Esophagus muscularis mucosa (tissue), 4 donors: Measurements from ENCODE around the gene PHACTR3. TPM values are rescaled to one million over a fixed set of nuclear protein-coding genes. Genes with fewer than 3 reads are reported as not detected.
A peak's percentile ranks its signal among the peaks of the same experiment; 100 is the strongest.

Experiments used
- DNase-seq: peaks from one replicate; pipeline ENCODE4 v3.0.0-alpha.2; 2017; ENCODE audit errors: extremely low spot score
- H3K27ac ChIP-seq, 4 donors: fragments of 200-600 bp; sonication (generic); replicated peaks in 1 of 4; 1 replicate in 3 of 4; 2 replicates in 1 of 4; pipeline ENCODE4 v1.5.1; 2016 to 2019; ENCODE audit warnings: mild to moderate bottlenecking in 1 of 4
- H3K27me3 ChIP-seq, 4 donors: fragments of 200-600 bp; sonication (generic); one replicate each; pipeline versions ENCODE4 v1.5.1 to v1.6.0; 2016 to 2019
- H3K36me3 ChIP-seq, 4 donors: fragments of 200-600 bp; sonication (generic); one replicate each; pipeline ENCODE4 v1.5.1; 2016 to 2019
- H3K4me1 ChIP-seq, 4 donors: fragments of 200-600 bp; sonication (generic); one replicate each; pipeline ENCODE4 v1.5.1; 2016 to 2019
- H3K4me3 ChIP-seq, 4 donors: fragments of 200-600 bp; sonication (generic); 1 replicate in 2 of 4; 2 replicates in 2 of 4; pipeline ENCODE4 v1.5.1; 2016 to 2019; ENCODE audit warnings: mild to moderate bottlenecking in 4 of 4, moderate library complexity in 1 of 4
- H3K9me3 ChIP-seq, 4 donors: fragments of 200-600 bp; sonication (generic); 1 replicate in 3 of 4; 2 replicates in 1 of 4; pipeline ENCODE4 v1.5.1; 2016 to 2019
- CTCF ChIP-seq, 3 experiments: fragments of 200-600 bp in 2 of 3; fragments of 450-650 bp in 1 of 3; sonication (generic) in 2 of 3; IDR thresholded peaks; one replicate each; pipeline ENCODE4 v1.5.1; 2017 to 2019; ENCODE audit warnings: antibody characterized with exemption in 3 of 3, mild to moderate bottlenecking in 2 of 3, moderate library complexity in 1 of 3
- EP300 ChIP-seq: sonication (generic); formaldehyde crosslinking; IDR thresholded peaks from one replicate; pipeline ENCODE4 v1.6.1; 2017; ENCODE audit warnings: antibody characterized with exemption
- POLR2A ChIP-seq: fragments of 450-650 bp; IDR thresholded peaks from one replicate; pipeline ENCODE4 v1.6.1; 2017; ENCODE audit warnings: antibody characterized with exemption, moderate library complexity, mild to moderate bottlenecking, low read depth
- POLR2AphosphoS5 ChIP-seq, 2 donors: sonication (generic); formaldehyde crosslinking; IDR thresholded peaks; one replicate each; pipeline ENCODE4 v1.6.1; 2017; ENCODE audit warnings: antibody characterized with exemption in 2 of 2
- WGBS: methylation state at CpG from one replicate; pipeline ENCODE4 v1.1.5; 2018; 5-methylcytosine and 5-hydroxymethylcytosine counted together
- intact Hi-C: fragments of 100-400 bp; cut with DNase I; formaldehyde crosslinking; loops from one replicate; pipeline ENCODE4 v1.15.1; 2023
- total RNA-seq, 4 donors: library from RNA; depleted of rRNA; stranded (reverse); fragments of >200 nt; gene quantifications; one replicate each; pipeline versions ENCODE4 v1.1.0 to v1.2.1, GENCODE V29; 2016

PHACTR3 gene
- total RNA-seq, 4 donors from 2014 or later = 0.17 to 0.86 (median 0.56) TPM

- peaks cover 8 to 20% (median 17%) of the 10 kb centered on the region in 4 donors for H3K4me1 ChIP-seq
- H3K4me3 ChIP-seq = no peak overlapping the region
- intact Hi-C loops = no loop called here
- no peak for DNase-seq
- no peak overlapping the region for H3K27ac ChIP-seq
- no peaks in the 10 kb centered on the region for H3K36me3 ChIP-seq
- no peaks in the 10 kb centered on the region for H3K9me3 ChIP-seq
- 85% methylated on average over 8 of the region's 8 CpGs for WGBS
- peaks cover 0 to 13% (median 0%) of the 10 kb centered on the region in 4 donors for H3K27me3 ChIP-seq
- TF ChIP-seq CTCF (IDR thresholded peaks at IDR 0.05) = no peak
- no peak for TF ChIP-seq EP300
- no peak for TF ChIP-seq POLR2AphosphoS5 (IDR thresholded peaks at IDR 0.05)
- TF ChIP-seq POLR2A = no peak
Observed at GRCh38 chr20:59745716-59746115, 141.4 kb downstream of the PHACTR3 start.

GRCh38 chr20:59746155-59746554, 141.8 kb downstream of the PHACTR3 start:
- no peaks in the 10 kb centered on the region for H3K9me3 ChIP-seq
- intact Hi-C loops = no loop called here
- 90% methylated on average over 4 of the region's 4 CpGs for WGBS
- H3K4me3 ChIP-seq = no peak overlapping the region
- H3K36me3 ChIP-seq = no peaks in the 10 kb centered on the region
- H3K4me1 ChIP-seq = peaks cover 12 to 24% (median 21%) of the 10 kb centered on the region in 4 donors
- no peak for TF ChIP-seq CTCF (IDR thresholded peaks at IDR 0.05)
- no peak for TF ChIP-seq EP300
- no peak for TF ChIP-seq POLR2AphosphoS5 (IDR thresholded peaks at IDR 0.05)
- no peak for TF ChIP-seq POLR2A
- no peak for DNase-seq
- peaks cover 0 to 18% (median 0%) of the 10 kb centered on the region in 4 donors for H3K27me3 ChIP-seq
- H3K27ac ChIP-seq = no peak overlapping the region

DNA sequence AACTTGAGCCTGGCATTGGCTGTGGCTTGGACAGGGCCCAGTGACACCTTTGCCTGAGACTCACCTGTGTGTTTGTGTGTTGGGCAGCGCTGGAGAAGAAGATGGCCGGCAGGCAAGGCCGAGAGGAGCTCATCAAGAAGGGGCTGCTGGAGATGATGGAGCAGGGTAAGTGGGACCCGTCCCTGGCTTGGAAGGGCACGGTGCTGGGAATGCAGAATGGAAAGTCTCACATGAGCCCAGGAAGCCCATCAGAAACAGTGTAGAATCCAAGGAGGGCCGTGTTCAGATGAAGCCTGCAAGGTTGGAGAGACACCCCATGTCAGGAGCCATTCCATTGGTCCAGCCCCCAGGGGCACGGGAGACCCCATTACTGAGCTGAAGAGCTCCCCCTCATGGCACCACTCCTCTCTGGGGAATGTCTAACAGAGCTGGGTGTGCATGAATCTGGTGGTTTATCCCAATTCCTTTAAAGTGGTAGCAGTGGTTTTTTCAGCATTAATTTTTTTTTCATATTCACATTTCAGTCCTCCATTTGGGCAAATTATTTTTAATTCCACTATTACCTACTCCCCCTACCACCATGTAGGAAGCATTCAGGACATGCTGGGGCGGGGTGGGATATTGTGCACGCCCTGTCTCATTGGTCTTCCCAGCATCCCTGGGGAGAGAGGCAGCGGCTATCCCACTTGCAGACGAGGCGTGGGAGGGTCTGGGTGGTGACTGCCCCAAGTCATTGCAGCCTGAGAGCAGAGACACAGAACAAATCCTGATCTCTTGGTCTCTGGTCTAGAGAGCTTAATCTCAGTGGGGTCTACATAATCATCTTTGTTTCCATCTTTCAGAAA, 143.6 kb downstream of the PHACTR3 start:
- H3K27me3 ChIP-seq = peaks cover 0 to 19% (median 0%) of the 10 kb centered on the region in 4 donors
- 77% methylated on average over 12 of the region's 12 CpGs for WGBS
- DNase-seq = no peak
- intact Hi-C loops = no loop called here
- H3K36me3 ChIP-seq = no peaks in the 10 kb centered on the region
- H3K9me3 ChIP-seq = no peaks in the 10 kb centered on the region
- peaks cover 28 to 40% (median 35%) of the 10 kb centered on the region in 4 donors for H3K4me1 ChIP-seq
- peak overlapping the region in 2 of 4 donors; percentile 52 for H3K27ac ChIP-seq
- TF ChIP-seq POLR2A = no peak
- no peak for TF ChIP-seq CTCF (IDR thresholded peaks at IDR 0.05)
- TF ChIP-seq POLR2AphosphoS5 (IDR thresholded peaks at IDR 0.05) = no peak
- TF ChIP-seq EP300 = no peak
- H3K4me3 ChIP-seq = no peak overlapping the region

GRCh38 chr20:59748619-59749191, 144.4 kb downstream of the PHACTR3 start:
- Histone ChIP-seq H3K27me3 (peaks cover 0 to 15% (median 0%) of the 10 kb centered on the region in 4 donors), H3K9me3 (no peaks in the 10 kb centered on the region), H3K27ac (peak overlapping the region; percentile 23 to 52 (median 40)), H3K36me3 (no peaks in the 10 kb centered on the region), H3K4me3 (no peak overlapping the region), H3K4me1 (peaks cover 36 to 48% (median 43%) of the 10 kb centered on the region in 4 donors)
- no peak for DNase-seq
- TF ChIP-seq EP300 (no peak), CTCF (IDR thresholded peaks at IDR 0.05) (no peak), POLR2AphosphoS5 (IDR thresholded peaks at IDR 0.05) (peak in 1 of 2 donors; percentile 3), POLR2A (no peak)
- intact Hi-C loops = no loop called here
- 56% methylated on average over 14 of the region's 14 CpGs for WGBS
